T-helper 1 cell (primary cell): ENCODE measurements around the gene SRGAP2B.
A peak's percentile ranks its signal among the peaks of the same experiment; 100 is the strongest.
"Not testable (repeated sequence)": the region's sequence is repeated elsewhere in the genome, so short reads cannot be mapped to it uniquely, and the experiment has no call there.

Experiments
- DNase-seq, 5 donors: peaks; one replicate each; pipeline ENCODE4 v3.0.0-alpha.2; 2012 to 2020

Gene SRGAP2B

GRCh38 chr1:144995833-144996410 is 99.2 kb downstream of the SRGAP2B start:
- DNase-seq: not testable (repeated sequence)

- DNase-seq: peak in 1 of 5 donors; percentile 4
Measured at GRCh38 chr1:144992915-144993314, 102.2 kb downstream of the SRGAP2B start.

GRCh38 chr1:144990611-144991010 is 104.5 kb downstream of the SRGAP2B start:
- DNase-seq: not testable (repeated sequence)

GRCh38 chr1:144987131-144987530 is 108.0 kb downstream of the SRGAP2B start:
- DNase-seq: not testable (repeated sequence)

GRCh38 chr1:144986171-144986860 is 108.8 kb downstream of the SRGAP2B start:
- not testable (repeated sequence) for DNase-seq

GRCh38 chr1:144985550-144986170 is 109.5 kb downstream of the SRGAP2B start:
- not testable (repeated sequence) for DNase-seq

GRCh38 chr1:144982802-144983525 is 112.2 kb downstream of the SRGAP2B start:
- DNase-seq: not testable (repeated sequence)

- DNase-seq: not testable (repeated sequence)
Measured at GRCh38 chr1:144981157-144981556, 114.0 kb downstream of the SRGAP2B start.

- DNase-seq: not testable (repeated sequence)
Measured at GRCh38 chr1:144979960-144980595, 115.0 kb downstream of the SRGAP2B start.

- not testable (repeated sequence) for DNase-seq
Measured at GRCh38 chr1:144977856-144978255, 117.3 kb downstream of the SRGAP2B start.

- not testable (repeated sequence) for DNase-seq
Measured at GRCh38 chr1:144971936-144972335, 123.2 kb downstream of the SRGAP2B start.

- not testable (repeated sequence) for DNase-seq
Measured at GRCh38 chr1:144966488-144966887, 128.6 kb downstream of the SRGAP2B start.

- DNase-seq: not testable (repeated sequence)
Measured at GRCh38 chr1:144964765-144965164, 130.4 kb downstream of the SRGAP2B start.

GRCh38 chr1:144964186-144964585 is 130.9 kb downstream of the SRGAP2B start:
- DNase-seq: not testable (repeated sequence)

- DNase-seq: not testable (repeated sequence)
Measured at GRCh38 chr1:144963571-144963970, 131.6 kb downstream of the SRGAP2B start.

GRCh38 chr1:144961604-144962583 is 133.2 kb downstream of the SRGAP2B start:
- not testable (repeated sequence) for DNase-seq

GRCh38 chr1:144960929-144961488 is 134.1 kb downstream of the SRGAP2B start:
- not testable (repeated sequence) for DNase-seq

- not testable (repeated sequence) for DNase-seq
Measured at GRCh38 chr1:144948390-144948789, 146.7 kb downstream of the SRGAP2B start.

- not testable (repeated sequence) for DNase-seq
Measured at GRCh38 chr1:144947495-144947894, 147.6 kb downstream of the SRGAP2B start.

- DNase-seq: not testable (repeated sequence)
Measured at GRCh38 chr1:144946525-144947480, 148.3 kb downstream of the SRGAP2B start.
